SK-N-SH (cell line): ENCODE data around the gene RNF157. TPM values are rescaled to one million over a fixed set of nuclear protein-coding genes. Genes with fewer than 3 reads are reported as not detected.

ENCODE experiments used
- CTCF ChIA-PET: fragments of 300-600, 350-600 bp; formaldehyde crosslinking; extraction: SDS; loops from one replicate; lab custom pipeline; 2021; lab: Yijun Ruan, JAX
- POLR2A ChIA-PET: fragments of 350-600 bp; sonication (Branson Sonifier 250); formaldehyde crosslinking; extraction: SDS; loops from one replicate; lab custom pipeline; 2020; ENCODE audit warnings: antibody characterized with exemption, inconsistent platforms; lab: Yijun Ruan, JAX
- DNase-seq: peaks from one replicate; pipeline ENCODE4 v3.0.0; 2012
- H2AFZ ChIP-seq: fragments of 200-600 bp; sonication (generic); 2 replicates; pipeline ENCODE4 v1.8.1; 2016; ENCODE audit warnings: antibody characterized with exemption, mild to moderate bottlenecking, low read depth
- H3F3A ChIP-seq: fragments of 200-600 bp; sonication (generic); replicated peaks from 2 replicates; pipeline ENCODE3; 2016; ENCODE audit warnings: antibody characterized with exemption, mild to moderate bottlenecking; ENCODE audit not compliant: insufficient read depth
- H3K27ac ChIP-seq, 2 experiments: fragments of 200-500 bp in 1 of 2; fragments of 200-600 bp in 1 of 2; sonication (Bioruptor generic) in 1 of 2; sonication (generic), shearing (Covaris generic) in 1 of 2; 2 replicates each; pipeline versions ENCODE4 v1.5.1 to v1.6.1; 2014 to 2016; ENCODE audit warnings: low read depth in 2 of 2, inconsistent platforms in 1 of 2, low read length in 1 of 2, mild to moderate bottlenecking in 1 of 2, mixed read lengths in 1 of 2
- H3K27me3 ChIP-seq: fragments of 200-600 bp; sonication (generic), shearing (Covaris generic); 2 replicates; pipeline ENCODE4 v1.6.1; 2016; ENCODE audit warnings: mixed run types; ENCODE audit not compliant: insufficient read depth
- H3K36me3 ChIP-seq, 2 experiments: fragments of 200-500 bp in 1 of 2; fragments of 200-600 bp in 1 of 2; sonication (Bioruptor generic) in 1 of 2; sonication (generic) in 1 of 2; replicated peaks in 1 of 2; 2 replicates each; pipeline versions ENCODE3 to v1.5.1; 2014 to 2016; ENCODE audit warnings: low read length in 1 of 2, mild to moderate bottlenecking in 1 of 2; ENCODE audit not compliant: insufficient read depth in 2 of 2, control insufficient read depth in 1 of 2
- H3K4me1 ChIP-seq, 2 experiments: fragments of 200-500 bp in 1 of 2; fragments of 200-600 bp in 1 of 2; sonication (Bioruptor generic) in 1 of 2; sonication (generic), shearing (Covaris generic) in 1 of 2; 2 replicates each; pipeline versions ENCODE4 v1.5.1 to v1.6.1; 2014 to 2016; ENCODE audit warnings: low read depth in 1 of 2, low read length in 1 of 2, mixed run types in 1 of 2; ENCODE audit not compliant: insufficient read depth in 2 of 2, control insufficient read depth in 1 of 2
- H3K4me2 ChIP-seq: fragments of 200-600 bp; sonication (generic), shearing (Covaris generic); 2 replicates; pipeline ENCODE4 v1.6.1; 2017; ENCODE audit warnings: mixed run types
- H3K4me3 ChIP-seq, 2 experiments: fragments of 200-500 bp in 1 of 2; fragments of 200-600 bp in 1 of 2; sonication (Bioruptor generic) in 1 of 2; sonication (generic), shearing (Covaris generic) in 1 of 2; 2 replicates each; pipeline versions ENCODE4 v1.5.1 to v1.8.1; 2014 to 2016; ENCODE audit warnings: low read depth in 2 of 2, inconsistent platforms in 1 of 2, low read length in 1 of 2, mild to moderate bottlenecking in 1 of 2, mixed read lengths in 1 of 2, moderate library complexity in 1 of 2
- H3K79me2 ChIP-seq: fragments of 200-600 bp; sonication (generic); 2 replicates; pipeline ENCODE4 v1.8.1; 2017; ENCODE audit warnings: mild to moderate bottlenecking; ENCODE audit not compliant: insufficient read depth
- H3K9ac ChIP-seq: fragments of 200-600 bp; sonication (generic); 2 replicates; pipeline ENCODE4 v1.6.1; 2017; ENCODE audit warnings: mixed run types
- H3K9me2 ChIP-seq: fragments of 200-600 bp; sonication (generic); 2 replicates; pipeline ENCODE4 v1.6.1; 2017; ENCODE audit warnings: mixed run types
- H3K9me3 ChIP-seq: fragments of 200-600 bp; sonication (generic); 2 replicates; pipeline ENCODE4 v1.6.1; 2017; ENCODE audit warnings: mixed run types, mild to moderate bottlenecking, moderate library complexity
- H4K20me1 ChIP-seq: fragments of 200-600 bp; sonication (generic); 2 replicates; pipeline ENCODE4 v1.6.1; 2017; ENCODE audit warnings: mild to moderate bottlenecking, mixed run types; ENCODE audit not compliant: insufficient read depth
- CHD2 ChIP-seq: fragments of 150-350 bp; IDR thresholded peaks from 2 replicates; pipeline ENCODE4 v1.6.1; 2018; ENCODE audit warnings: low read length; ENCODE audit not compliant: partially characterized antibody
- EZH2phosphoT487 ChIP-seq: fragments of 200-600 bp; sonication (generic); IDR thresholded peaks from 2 replicates; pipeline ENCODE4 v1.6.1; 2017; ENCODE audit warnings: low read depth, mixed run types, mild to moderate bottlenecking, antibody characterized with exemption, moderate library complexity, borderline replicate concordance
- GABPA ChIP-seq: IDR thresholded peaks from 2 replicates; pipeline ENCODE4 v1.4.0; 2012; ENCODE audit warnings: low read depth, mild to moderate bottlenecking
- GATA2 ChIP-seq: sonication (generic); formaldehyde crosslinking; IDR thresholded peaks from 2 replicates; pipeline ENCODE4 v1.5.0; 2020; ENCODE audit warnings: mild to moderate bottlenecking, missing genetic modification reagents
- IRF3 ChIP-seq: fragments of 150-350 bp; IDR thresholded peaks from 2 replicates; pipeline ENCODE4 v1.6.1; 2016; ENCODE audit warnings: mild to moderate bottlenecking, low read depth, low read length
- JUND ChIP-seq: IDR thresholded peaks from 2 replicates; pipeline ENCODE4 v1.4.0; 2012
- MXI1 ChIP-seq: IDR thresholded peaks from 2 replicates; pipeline ENCODE4 v1.6.1; 2012; ENCODE audit warnings: mild to moderate bottlenecking, low read depth, low read length, improper control_type of control experiment
- NFIC ChIP-seq: IDR thresholded peaks from 2 replicates; pipeline ENCODE4 v1.4.0; 2012; ENCODE audit warnings: borderline replicate concordance
- NRF1 ChIP-seq: IDR thresholded peaks from 2 replicates; pipeline ENCODE4 v1.6.1; 2012; ENCODE audit warnings: low read depth, mild to moderate bottlenecking, low read length
- RAD21 ChIP-seq: IDR thresholded peaks from 2 replicates; pipeline ENCODE4 v1.6.1; 2012; ENCODE audit warnings: mild to moderate bottlenecking, low read length
- RCOR1 ChIP-seq: fragments of 150-350 bp; IDR thresholded peaks from 2 replicates; pipeline ENCODE4 v1.6.1; 2017; ENCODE audit warnings: antibody characterized with exemption, low read length
- RFX5 ChIP-seq: IDR thresholded peaks from 2 replicates; pipeline ENCODE4 v1.6.1; 2012; ENCODE audit warnings: mild to moderate bottlenecking, improper control_type of control experiment, low read length
- RXRA ChIP-seq: IDR thresholded peaks from 2 replicates; pipeline ENCODE4 v1.4.0; 2012; ENCODE audit warnings: low read depth, mild to moderate bottlenecking, borderline replicate concordance
- SIN3A ChIP-seq: IDR thresholded peaks from 2 replicates; pipeline ENCODE4 v1.6.1; 2012; ENCODE audit warnings: low read depth, mild to moderate bottlenecking, low read length, moderate library complexity, borderline replicate concordance
- SMC3 ChIP-seq: IDR thresholded peaks from 2 replicates; pipeline ENCODE4 v1.6.1; 2012; ENCODE audit warnings: low read depth, low read length, improper control_type of control experiment
- TAF1 ChIP-seq: IDR thresholded peaks from 2 replicates; pipeline ENCODE4 v1.6.1; 2012; ENCODE audit warnings: low read depth, mild to moderate bottlenecking, low read length, moderate library complexity, borderline replicate concordance
- TCF12 ChIP-seq: IDR thresholded peaks from 2 replicates; pipeline ENCODE4 v1.4.0; 2012
- TEAD4 ChIP-seq: IDR thresholded peaks from 2 replicates; pipeline ENCODE4 v1.4.0; 2012; ENCODE audit warnings: mild to moderate bottlenecking, borderline replicate concordance; ENCODE audit not compliant: insufficient read depth
- YY1 ChIP-seq: IDR thresholded peaks from 2 replicates; pipeline ENCODE4 v1.4.0; 2012; ENCODE audit warnings: low read depth, mild to moderate bottlenecking
- WGBS: methylation state at CpG from one replicate; pipeline ENCODE4 v1.1.6; 2017; ENCODE audit warnings: low lambda C conversion rate; 5-methylcytosine and 5-hydroxymethylcytosine counted together
- polyA plus RNA-seq, 3 experiments: library from polyadenylated mRNA; depleted of rRNA; stranded (reverse); fragments of >200 nt; gene quantifications; 2 replicates each; pipeline ENCODE4 v1.2.3, GENCODE V29; 2012
- TF ChIP-seq, protein P1 (sequence below): fragments of 150-350 bp; IDR thresholded peaks from 2 replicates; pipeline ENCODE4 v1.6.1; 2017; ENCODE audit warnings: antibody characterized with exemption, low read length, low read depth, borderline replicate concordance
- TF ChIP-seq, protein P2 (sequence below): fragments of 200-600 bp; sonication (generic); IDR thresholded peaks from 2 replicates; pipeline ENCODE4 v1.6.1; 2017; ENCODE audit warnings: antibody characterized with exemption, mild to moderate bottlenecking, moderate library complexity
- TF ChIP-seq, protein P3 (sequence below): IDR thresholded peaks from 2 replicates; pipeline ENCODE4 v1.4.0; 2012; ENCODE audit warnings: low read depth, borderline replicate concordance
- TF ChIP-seq, protein P4 (sequence below): IDR thresholded peaks from 2 replicates; pipeline ENCODE4; 2012

RNF157 gene
- polyA plus RNA-seq, 1 of the 3 experiments (the other 2 are of a cell fraction): 5.2 TPM

DNA sequence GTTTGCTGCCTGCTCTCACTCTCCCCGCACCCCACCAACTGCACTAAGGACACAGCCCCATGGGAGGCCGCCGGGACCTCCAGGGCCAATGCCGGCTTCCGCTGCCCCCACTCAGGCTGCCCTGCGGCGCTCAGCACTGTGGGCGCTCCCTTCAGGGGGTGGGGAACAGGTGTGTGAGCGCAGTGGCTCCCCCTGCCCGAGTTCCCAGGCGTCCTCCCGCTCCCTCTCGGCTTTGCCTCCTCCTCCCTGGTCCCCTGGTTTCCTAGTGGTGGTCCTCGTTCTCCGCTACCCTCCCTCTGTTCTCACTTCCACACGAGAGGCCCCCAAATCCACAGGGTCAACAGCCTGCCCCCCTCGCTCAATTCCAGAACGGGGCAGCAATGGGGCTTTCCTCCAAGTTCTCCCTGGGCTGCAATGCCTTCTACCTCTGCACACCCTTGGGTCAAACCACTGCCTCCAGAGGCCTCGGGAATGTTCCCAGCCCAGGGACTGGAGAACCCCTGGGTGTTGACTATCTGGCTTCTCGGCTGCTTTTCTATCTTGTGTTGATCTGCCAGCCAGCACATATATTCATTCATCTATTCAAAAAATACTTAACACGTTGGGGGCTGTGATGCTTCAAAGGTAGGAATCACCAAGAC, 109.1 kb downstream of the RNF157 start (continued):
- TF ChIP-seq YY1: no peak
- TF ChIP-seq NFIC: no peak
- TF ChIP-seq RFX5: no peak
- TF ChIP-seq RCOR1: no peak
- no peak for TF ChIP-seq TEAD4
- TF ChIP-seq SMC3: no peak
- no peak for TF ChIP-seq SIN3A
- no peak for TF ChIP-seq MXI1
- TF ChIP-seq CHD2: no peak
- TF ChIP-seq, protein P1, sequence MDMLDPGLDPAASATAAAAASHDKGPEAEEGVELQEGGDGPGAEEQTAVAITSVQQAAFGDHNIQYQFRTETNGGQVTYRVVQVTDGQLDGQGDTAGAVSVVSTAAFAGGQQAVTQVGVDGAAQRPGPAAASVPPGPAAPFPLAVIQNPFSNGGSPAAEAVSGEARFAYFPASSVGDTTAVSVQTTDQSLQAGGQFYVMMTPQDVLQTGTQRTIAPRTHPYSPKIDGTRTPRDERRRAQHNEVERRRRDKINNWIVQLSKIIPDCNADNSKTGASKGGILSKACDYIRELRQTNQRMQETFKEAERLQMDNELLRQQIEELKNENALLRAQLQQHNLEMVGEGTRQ: no peak

GRCh38 chr17:76130473-76130872, 109.8 kb downstream of the RNF157 start:
- no peak for DNase-seq
- ChIA-PET POLR2A (interaction anchor here (0.6 kb wide), 1 partner anchor 1096 kb away, joined by 3 read pairs; no protein-coding TSS in a partner anchor), CTCF (interaction anchor here (0.9 to 18.8 kb wide), 7 partner anchors 9 to 200 kb away, joined by 3 to 332 read pairs (median 4); no protein-coding TSS in a partner anchor)
- Histone ChIP-seq H4K20me1 (no peaks in the 10 kb centered on the region), H3K9ac (no peak overlapping the region), H3F3A (no peaks in the 10 kb centered on the region), H2AFZ (no peak overlapping the region), H3K4me3 (no peak overlapping the region), H3K9me2 (no peaks in the 10 kb centered on the region), H3K27ac (no peak overlapping the region), H3K4me2 (no peak overlapping the region), H3K79me2 (no peaks in the 10 kb centered on the region)
- TF ChIP-seq IRF3 (no peak), RAD21 (no peak), TEAD4 (no peak), GATA2 (CRISPR knock-in tag) (no peak), RXRA (no peak), RCOR1 (no peak), GABPA (no peak), EZH2phosphoT487 (no peak), JUND (no peak), TAF1 (no peak), NRF1 (no peak), SMC3 (no peak), TCF12 (no peak), RFX5 (no peak), SIN3A (no peak)
- TF ChIP-seq, protein P2, sequence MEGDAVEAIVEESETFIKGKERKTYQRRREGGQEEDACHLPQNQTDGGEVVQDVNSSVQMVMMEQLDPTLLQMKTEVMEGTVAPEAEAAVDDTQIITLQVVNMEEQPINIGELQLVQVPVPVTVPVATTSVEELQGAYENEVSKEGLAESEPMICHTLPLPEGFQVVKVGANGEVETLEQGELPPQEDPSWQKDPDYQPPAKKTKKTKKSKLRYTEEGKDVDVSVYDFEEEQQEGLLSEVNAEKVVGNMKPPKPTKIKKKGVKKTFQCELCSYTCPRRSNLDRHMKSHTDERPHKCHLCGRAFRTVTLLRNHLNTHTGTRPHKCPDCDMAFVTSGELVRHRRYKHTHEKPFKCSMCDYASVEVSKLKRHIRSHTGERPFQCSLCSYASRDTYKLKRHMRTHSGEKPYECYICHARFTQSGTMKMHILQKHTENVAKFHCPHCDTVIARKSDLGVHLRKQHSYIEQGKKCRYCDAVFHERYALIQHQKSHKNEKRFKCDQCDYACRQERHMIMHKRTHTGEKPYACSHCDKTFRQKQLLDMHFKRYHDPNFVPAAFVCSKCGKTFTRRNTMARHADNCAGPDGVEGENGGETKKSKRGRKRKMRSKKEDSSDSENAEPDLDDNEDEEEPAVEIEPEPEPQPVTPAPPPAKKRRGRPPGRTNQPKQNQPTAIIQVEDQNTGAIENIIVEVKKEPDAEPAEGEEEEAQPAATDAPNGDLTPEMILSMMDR: no peak
- TF ChIP-seq, protein P3, sequence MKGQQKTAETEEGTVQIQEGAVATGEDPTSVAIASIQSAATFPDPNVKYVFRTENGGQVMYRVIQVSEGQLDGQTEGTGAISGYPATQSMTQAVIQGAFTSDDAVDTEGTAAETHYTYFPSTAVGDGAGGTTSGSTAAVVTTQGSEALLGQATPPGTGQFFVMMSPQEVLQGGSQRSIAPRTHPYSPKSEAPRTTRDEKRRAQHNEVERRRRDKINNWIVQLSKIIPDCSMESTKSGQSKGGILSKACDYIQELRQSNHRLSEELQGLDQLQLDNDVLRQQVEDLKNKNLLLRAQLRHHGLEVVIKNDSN: no peak
- TF ChIP-seq, protein P4, sequence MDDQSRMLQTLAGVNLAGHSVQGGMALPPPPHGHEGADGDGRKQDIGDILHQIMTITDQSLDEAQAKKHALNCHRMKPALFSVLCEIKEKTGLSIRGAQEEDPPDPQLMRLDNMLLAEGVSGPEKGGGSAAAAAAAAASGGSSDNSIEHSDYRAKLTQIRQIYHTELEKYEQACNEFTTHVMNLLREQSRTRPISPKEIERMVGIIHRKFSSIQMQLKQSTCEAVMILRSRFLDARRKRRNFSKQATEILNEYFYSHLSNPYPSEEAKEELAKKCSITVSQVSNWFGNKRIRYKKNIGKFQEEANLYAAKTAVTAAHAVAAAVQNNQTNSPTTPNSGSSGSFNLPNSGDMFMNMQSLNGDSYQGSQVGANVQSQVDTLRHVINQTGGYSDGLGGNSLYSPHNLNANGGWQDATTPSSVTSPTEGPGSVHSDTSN: no peak
- TF ChIP-seq, all 33 proteins: peak for 0
- H3K36me3 ChIP-seq: no peaks in the 10 kb centered on the region
- H3K27me3 ChIP-seq: no peaks in the 10 kb centered on the region
- H3K4me1 ChIP-seq: no peaks in the 10 kb centered on the region
- H3K9me3 ChIP-seq: no peaks in the 10 kb centered on the region
- 82% methylated on average over 10 of the region's 13 CpGs for WGBS
